Peyer's patch (tissue), 4 donors: ENCODE measurements around the gene SLMAP. TPM values are rescaled to one million over a fixed set of nuclear protein-coding genes. Genes with fewer than 3 reads are reported as not detected.

ENCODE experiments used
- DNase-seq, 3 donors: peaks; one replicate each; pipeline ENCODE4 v3.0.0-alpha.2; 2017 to 2019
- H3K27ac ChIP-seq, 4 donors: fragments of 200-600 bp; sonication (generic); one replicate each; pipeline ENCODE4 v1.5.1; 2016 to 2019
- H3K27me3 ChIP-seq, 2 donors: fragments of 200-600 bp; sonication (generic); one replicate each; pipeline ENCODE4 v1.5.1; 2019
- H3K36me3 ChIP-seq, 3 donors: fragments of 200-600 bp; sonication (generic); one replicate each; pipeline ENCODE4 v1.5.1; 2016 to 2019
- H3K4me1 ChIP-seq, 4 donors: fragments of 200-600 bp; sonication (generic); one replicate each; pipeline ENCODE4 v1.5.1; 2016 to 2019
- H3K4me3 ChIP-seq, 4 donors: fragments of 200-600 bp; sonication (generic); 1 replicate in 3 of 4; 2 replicates in 1 of 4; pipeline ENCODE4 v1.5.1; 2016 to 2019; ENCODE audit warnings: mild to moderate bottlenecking in 1 of 4
- H3K9me3 ChIP-seq, 4 donors: fragments of 200-600 bp; sonication (generic); one replicate each; pipeline ENCODE4 v1.5.1; 2016 to 2019; ENCODE audit warnings: mild to moderate bottlenecking in 1 of 4
- POLR2A ChIP-seq, 2 donors: fragments of 450-650 bp; IDR thresholded peaks; one replicate each; pipeline ENCODE4 v1.5.1; 2017; ENCODE audit warnings: antibody characterized with exemption in 2 of 2, mild to moderate bottlenecking in 2 of 2, moderate library complexity in 2 of 2
- total RNA-seq, 4 donors: library from RNA; depleted of rRNA; stranded (reverse); fragments of >200 nt; gene quantifications; one replicate each; pipeline ENCODE4 v1.1.0, GENCODE V29; 2016
- TF ChIP-seq, protein P1 (sequence below), 6 experiments: fragments of 450-650 bp in 4 of 6; fragments of 200-600 bp in 2 of 6; sonication (generic) in 1 of 6; IDR thresholded peaks; one replicate each; pipeline ENCODE4 v1.5.1; 2017 to 2019; ENCODE audit warnings: antibody characterized with exemption in 6 of 6, mild to moderate bottlenecking in 3 of 6, moderate library complexity in 1 of 6

The SLMAP gene
- total RNA-seq, 4 donors from 2014 or later = 80.8 to 215 (median 94.4) TPM

- H3K27ac ChIP-seq = no peak overlapping the region
- no peak for TF ChIP-seq POLR2A (IDR thresholded peaks at IDR 0.05)
- TF ChIP-seq, protein P1, sequence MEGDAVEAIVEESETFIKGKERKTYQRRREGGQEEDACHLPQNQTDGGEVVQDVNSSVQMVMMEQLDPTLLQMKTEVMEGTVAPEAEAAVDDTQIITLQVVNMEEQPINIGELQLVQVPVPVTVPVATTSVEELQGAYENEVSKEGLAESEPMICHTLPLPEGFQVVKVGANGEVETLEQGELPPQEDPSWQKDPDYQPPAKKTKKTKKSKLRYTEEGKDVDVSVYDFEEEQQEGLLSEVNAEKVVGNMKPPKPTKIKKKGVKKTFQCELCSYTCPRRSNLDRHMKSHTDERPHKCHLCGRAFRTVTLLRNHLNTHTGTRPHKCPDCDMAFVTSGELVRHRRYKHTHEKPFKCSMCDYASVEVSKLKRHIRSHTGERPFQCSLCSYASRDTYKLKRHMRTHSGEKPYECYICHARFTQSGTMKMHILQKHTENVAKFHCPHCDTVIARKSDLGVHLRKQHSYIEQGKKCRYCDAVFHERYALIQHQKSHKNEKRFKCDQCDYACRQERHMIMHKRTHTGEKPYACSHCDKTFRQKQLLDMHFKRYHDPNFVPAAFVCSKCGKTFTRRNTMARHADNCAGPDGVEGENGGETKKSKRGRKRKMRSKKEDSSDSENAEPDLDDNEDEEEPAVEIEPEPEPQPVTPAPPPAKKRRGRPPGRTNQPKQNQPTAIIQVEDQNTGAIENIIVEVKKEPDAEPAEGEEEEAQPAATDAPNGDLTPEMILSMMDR (IDR thresholded peaks at IDR 0.05) = no peak
- no peaks in the 10 kb centered on the region for H3K9me3 ChIP-seq
- peaks cover 0 to 18% (median 0%) of the 10 kb centered on the region in 3 donors for H3K36me3 ChIP-seq
- peak overlapping the region in 2 of 4 donors; percentile 83 to 98 for H3K4me3 ChIP-seq
- peaks cover 0 to 24% (median 10%) of the 10 kb centered on the region in 4 donors for H3K4me1 ChIP-seq
- H3K27me3 ChIP-seq = no peaks in the 10 kb centered on the region
- no peak for DNase-seq
These were observed 2.6 kb downstream of the SLMAP start for GRCh38 chr3:57758686-57759085.

DNA sequence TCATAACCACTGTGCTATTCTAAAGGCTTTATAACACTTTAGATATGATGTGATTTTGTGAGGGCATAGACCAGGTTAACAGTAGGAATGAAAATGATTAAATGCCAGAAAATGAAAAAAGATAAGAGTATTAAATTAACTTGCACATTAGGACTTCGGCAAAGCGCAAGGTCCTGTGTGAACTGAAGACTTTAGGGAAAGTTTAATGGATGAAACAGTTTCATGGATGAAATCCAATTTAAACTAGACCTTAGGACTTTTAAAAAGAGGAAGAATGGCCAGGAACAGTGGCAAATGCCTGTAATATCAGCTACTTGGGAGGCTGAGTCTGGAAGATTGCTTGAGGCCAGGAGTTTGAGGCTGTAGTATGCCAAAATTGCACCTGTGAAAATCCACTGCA lies 8.7 kb downstream of the SLMAP start:
- no peak overlapping the region for H3K27ac ChIP-seq
- H3K4me1 ChIP-seq = peaks cover 0 to 14% (median 0%) of the 10 kb centered on the region in 4 donors
- H3K4me3 ChIP-seq = no peak overlapping the region
- TF ChIP-seq, protein P1 (IDR thresholded peaks at IDR 0.05) = no peak
- no peak for TF ChIP-seq POLR2A (IDR thresholded peaks at IDR 0.05)
- H3K27me3 ChIP-seq = no peaks in the 10 kb centered on the region
- DNase-seq = no peak
- peaks cover 0 to 19% (median 0%) of the 10 kb centered on the region in 3 donors for H3K36me3 ChIP-seq
- no peaks in the 10 kb centered on the region for H3K9me3 ChIP-seq

DNA sequence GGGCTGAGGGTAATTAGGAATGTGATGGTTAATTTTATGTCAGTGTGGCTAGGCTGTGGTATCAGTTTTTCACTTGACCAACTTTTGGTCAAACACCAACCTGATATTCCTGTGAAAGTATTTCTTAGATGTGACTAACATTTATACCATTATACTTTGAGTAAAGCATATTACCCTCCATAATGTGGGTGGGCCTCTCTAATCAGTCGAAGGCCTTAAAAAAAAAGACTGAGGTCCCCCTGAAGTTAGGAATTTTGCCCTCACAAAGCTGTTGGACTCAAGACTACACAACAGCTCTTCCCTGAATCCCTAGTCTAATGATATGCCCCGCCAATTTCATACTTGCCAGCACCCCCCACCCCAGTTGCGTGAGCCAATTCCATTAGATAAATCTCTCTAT lies 12.5 kb downstream of the SLMAP start:
- Histone ChIP-seq H3K4me3 (no peak overlapping the region), H3K27ac (no peak overlapping the region), H3K27me3 (no peaks in the 10 kb centered on the region), H3K36me3 (peaks cover 0 to 3% (median 0%) of the 10 kb centered on the region in 3 donors), H3K9me3 (no peaks in the 10 kb centered on the region), H3K4me1 (peaks cover 0 to 6% (median 0%) of the 10 kb centered on the region in 4 donors)
- TF ChIP-seq, protein P1 (IDR thresholded peaks at IDR 0.05) = no peak
- no peak for TF ChIP-seq POLR2A (IDR thresholded peaks at IDR 0.05)
- DNase-seq = no peak

- no peak for TF ChIP-seq POLR2A (IDR thresholded peaks at IDR 0.05)
- TF ChIP-seq, protein P1 (IDR thresholded peaks at IDR 0.05) = no peak
- no peaks in the 10 kb centered on the region for H3K4me1 ChIP-seq
- DNase-seq = no peak
- H3K27me3 ChIP-seq = no peaks in the 10 kb centered on the region
- H3K9me3 ChIP-seq = no peaks in the 10 kb centered on the region
- H3K36me3 ChIP-seq = no peaks in the 10 kb centered on the region
- no peak overlapping the region for H3K27ac ChIP-seq
- no peak overlapping the region for H3K4me3 ChIP-seq
These were observed 14.1 kb downstream of the SLMAP start for GRCh38 chr3:57770009-57770827.

- Histone ChIP-seq H3K36me3 (no peaks in the 10 kb centered on the region), H3K4me3 (no peak overlapping the region), H3K27me3 (no peaks in the 10 kb centered on the region), H3K4me1 (no peaks in the 10 kb centered on the region), H3K27ac (no peak overlapping the region), H3K9me3 (no peaks in the 10 kb centered on the region)
- TF ChIP-seq POLR2A (IDR thresholded peaks at IDR 0.05) = no peak
- TF ChIP-seq, protein P1 (IDR thresholded peaks at IDR 0.05) = no peak
- DNase-seq = no peak
These were observed 16.1 kb downstream of the SLMAP start for GRCh38 chr3:57772251-57772650.
